Progenitor cell of endocrine pancreas (in vitro differentiated cells): ENCODE results near the gene CATSPER1. TPM values are rescaled to one million over a fixed set of nuclear protein-coding genes. Genes with fewer than 3 reads are reported as not detected.
A peak's percentile ranks its signal among the peaks of the same experiment; 100 is the strongest.

Experiments used
- DNase-seq: peaks from one replicate; pipeline ENCODE4 v3.0.0; 2021; ENCODE audit warnings: low spot score; ENCODE audit not compliant: unreplicated experiment
- H3K27ac Mint-ChIP-seq: 2 replicates; pipeline ENCODE4 v1.8.0; 2021; ENCODE audit warnings: mild to moderate bottlenecking, moderate library complexity, mixed read lengths
- H3K27me3 Mint-ChIP-seq: 2 replicates; pipeline ENCODE4 v1.8.0; 2021; ENCODE audit warnings: mixed read lengths
- H3K36me3 Mint-ChIP-seq: 2 replicates; pipeline ENCODE4 v1.8.0; 2022; ENCODE audit warnings: mixed read lengths; ENCODE audit not compliant: insufficient read depth
- H3K4me1 Mint-ChIP-seq: 2 replicates; pipeline ENCODE4 v1.8.0; 2021; ENCODE audit warnings: low read depth, mixed read lengths
- H3K4me3 Mint-ChIP-seq: 2 replicates; pipeline ENCODE4 v1.8.0; 2021; ENCODE audit warnings: low read depth, mild to moderate bottlenecking, moderate library complexity, mixed read lengths
- H3K9me3 Mint-ChIP-seq: 2 replicates; pipeline ENCODE4 v1.8.0; 2021; ENCODE audit warnings: low read depth, mixed read lengths
- CTCF ChIP-seq: fragments of 200-600 bp; sonication (generic); IDR thresholded peaks from one replicate; pipeline ENCODE4 v1.5.0; 2021; ENCODE audit warnings: antibody characterized with exemption, mild to moderate bottlenecking; ENCODE audit not compliant: unreplicated experiment
- total RNA-seq: library from RNA; stranded (reverse); gene quantifications from 2 replicates; pipeline ENCODE4 v1.2.1, GENCODE V29; 2021

The CATSPER1 gene
- total RNA-seq, 1 donor from 2014 or later, result not detected

- peaks cover 18% of the 10 kb centered on the region for H3K36me3 Mint-ChIP-seq
- no peak for TF ChIP-seq CTCF
- no peaks in the 10 kb centered on the region for H3K27me3 Mint-ChIP-seq
- no peak for DNase-seq
- H3K9me3 Mint-ChIP-seq, result no peaks in the 10 kb centered on the region
- peak overlapping the region; percentile 81 for H3K27ac Mint-ChIP-seq
- peaks cover 20% of the 10 kb centered on the region for H3K4me1 Mint-ChIP-seq
- peak overlapping the region; percentile 90 for H3K4me3 Mint-ChIP-seq
Measured at GRCh38 chr11:66071381-66071801, 45.1 kb upstream of the CATSPER1 start.

- H3K36me3 Mint-ChIP-seq, result peaks cover 21% of the 10 kb centered on the region
Measured at GRCh38 chr11:66070604-66071380, 44.5 kb upstream of the CATSPER1 start.

GRCh38 chr11:66069715-66070603, 43.7 kb upstream of the CATSPER1 start, which contains the start of gene PACS1:
Gene PACS1 (plus strand): TSS chr11:66070272. CDS start chr11:66070487, 215 bp downstream.
- peak; percentile 46 for DNase-seq
- H3K4me1 Mint-ChIP-seq, result peaks cover 20% of the 10 kb centered on the region
- H3K27me3 Mint-ChIP-seq, result no peaks in the 10 kb centered on the region
- no peaks in the 10 kb centered on the region for H3K9me3 Mint-ChIP-seq
- H3K36me3 Mint-ChIP-seq, result peaks cover 25% of the 10 kb centered on the region
- TF ChIP-seq CTCF, result no peak
- H3K27ac Mint-ChIP-seq, result peak within 1 kb of the TSS; percentile 86
- peak within 1 kb of the TSS; percentile 90 for H3K4me3 Mint-ChIP-seq

More at GRCh38 chr11:66070604-66071380, 44.5 kb upstream of the CATSPER1 start:
- Mint-ChIP-seq H3K27ac (peak overlapping the region; percentile 81), H3K4me3 (peak overlapping the region; percentile 90), H3K27me3 (no peaks in the 10 kb centered on the region), H3K9me3 (no peaks in the 10 kb centered on the region), H3K4me1 (peaks cover 20% of the 10 kb centered on the region)
- peak; percentile 12 for TF ChIP-seq CTCF
- DNase-seq, result no peak

- no peak for DNase-seq
Measured at GRCh38 chr11:66068923-66069714, 42.8 kb upstream of the CATSPER1 start.

More at GRCh38 chr11:66068923-66069714, 42.8 kb upstream of the CATSPER1 start:
- Mint-ChIP-seq H3K27me3 (no peaks in the 10 kb centered on the region), H3K4me1 (peaks cover 20% of the 10 kb centered on the region), H3K36me3 (peaks cover 23% of the 10 kb centered on the region), H3K9me3 (no peaks in the 10 kb centered on the region), H3K4me3 (peak overlapping the region; percentile 80), H3K27ac (peak overlapping the region; percentile 86)
- TF ChIP-seq CTCF, result peak; percentile 7
